Measurements from ENCODE around the gene CYB5R4.

DNA sequence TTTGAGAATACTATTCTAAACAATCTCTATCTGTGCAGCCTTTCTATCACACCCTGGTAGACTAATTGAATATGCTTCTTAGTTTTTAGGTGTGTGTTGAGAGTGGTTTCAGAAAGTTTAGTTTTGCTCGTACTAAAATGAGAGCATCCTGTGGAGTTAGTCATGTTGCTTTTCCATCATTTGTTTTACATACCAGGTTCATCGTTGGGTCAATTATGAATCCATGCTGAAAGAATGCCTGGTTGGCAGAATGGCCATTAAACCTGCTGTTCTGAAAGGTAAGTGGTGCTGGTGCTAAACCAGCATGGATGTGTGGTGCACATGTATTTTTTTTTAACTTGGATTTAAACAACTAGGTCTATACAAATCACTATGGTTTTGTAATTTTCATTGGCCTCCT, 49.3 kb downstream of the CYB5R4 start:
- TF ChIP-seq RCOR1 (IDR thresholded peaks at IDR 0.05; ENCODE audit: low read depth, low read length) (no peak), SREBF2 (IDR thresholded peaks at IDR 0.05) (no peak), CHD4 (IDR thresholded peaks at IDR 0.05; ENCODE audit: borderline replicate concordance) (no peak)
- TF ChIP-seq, protein P1, sequence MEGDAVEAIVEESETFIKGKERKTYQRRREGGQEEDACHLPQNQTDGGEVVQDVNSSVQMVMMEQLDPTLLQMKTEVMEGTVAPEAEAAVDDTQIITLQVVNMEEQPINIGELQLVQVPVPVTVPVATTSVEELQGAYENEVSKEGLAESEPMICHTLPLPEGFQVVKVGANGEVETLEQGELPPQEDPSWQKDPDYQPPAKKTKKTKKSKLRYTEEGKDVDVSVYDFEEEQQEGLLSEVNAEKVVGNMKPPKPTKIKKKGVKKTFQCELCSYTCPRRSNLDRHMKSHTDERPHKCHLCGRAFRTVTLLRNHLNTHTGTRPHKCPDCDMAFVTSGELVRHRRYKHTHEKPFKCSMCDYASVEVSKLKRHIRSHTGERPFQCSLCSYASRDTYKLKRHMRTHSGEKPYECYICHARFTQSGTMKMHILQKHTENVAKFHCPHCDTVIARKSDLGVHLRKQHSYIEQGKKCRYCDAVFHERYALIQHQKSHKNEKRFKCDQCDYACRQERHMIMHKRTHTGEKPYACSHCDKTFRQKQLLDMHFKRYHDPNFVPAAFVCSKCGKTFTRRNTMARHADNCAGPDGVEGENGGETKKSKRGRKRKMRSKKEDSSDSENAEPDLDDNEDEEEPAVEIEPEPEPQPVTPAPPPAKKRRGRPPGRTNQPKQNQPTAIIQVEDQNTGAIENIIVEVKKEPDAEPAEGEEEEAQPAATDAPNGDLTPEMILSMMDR (IDR thresholded peaks at IDR 0.05): no peak
